Hepatocyte (in vitro differentiated cells): ENCODE measurements around the gene PTPN20.
"Not testable (repeated sequence)": the region's sequence is repeated elsewhere in the genome, so short reads cannot be mapped to it uniquely, and the experiment has no call there.

ENCODE experiments used
- CTCF ChIP-seq: fragments of 200-600 bp; sonication (generic); IDR thresholded peaks from 2 replicates; pipeline ENCODE4 v1.5.1; 2016; ENCODE audit warnings: antibody characterized with exemption, mild to moderate bottlenecking; ENCODE audit not compliant: poor library complexity
- EZH2 ChIP-seq: fragments of 200-600 bp; sonication (generic); IDR thresholded peaks from 2 replicates; pipeline ENCODE4 v1.6.1; 2016; ENCODE audit warnings: antibody characterized with exemption, mild to moderate bottlenecking, borderline replicate concordance
- EZH2phosphoT487 ChIP-seq: fragments of 200-600 bp; sonication (generic); IDR thresholded peaks from one replicate; pipeline ENCODE4 v1.6.1; 2018; ENCODE audit warnings: antibody characterized with exemption, mild to moderate bottlenecking, low read depth, moderate library complexity; ENCODE audit not compliant: unreplicated experiment, severe bottlenecking

GRCh38 chr10:46901247-46901646 is 10.0 kb upstream of the PTPN20 start:
- not testable (repeated sequence) for TF ChIP-seq CTCF, EZH2, EZH2phosphoT487
